ENCODE measurements around the gene MBNL1. TPM values are rescaled to one million over a fixed set of nuclear protein-coding genes. Genes with fewer than 3 reads are reported as not detected.

Gene MBNL1
- total and polyA plus RNA-seq, 2 of the 4 experiments (the other 2 are of a cell fraction): 127 to 664 TPM

GRCh38 chr3:152348436-152349177, 79.9 kb downstream of the MBNL1 start:
- WGBS, 2 experiments (ENCODE audit: extremely low coverage in 2 of 2, insufficient read length in 1 of 2): 100% methylated on average over 1 of the region's 2 CpGs; no CpG with 5 or more reads in 1 of the 2 experiments
- H3K23ac ChIP-seq (ENCODE audit: low read depth, low read length): no peak overlapping the region
- H3K27ac ChIP-seq (ENCODE audit: insufficient read depth, low read length): no peak overlapping the region
- CTCF ChIA-PET: no interaction called here
- peaks cover 32% of the 10 kb centered on the region; the same call in 1 of the 2 replicates for H4K20me1 ChIP-seq (ENCODE audit: insufficient read depth, low read length)
- in situ Hi-C loops (cut with MboI; ENCODE audit: low sequenced_read_pairs) (no loop called here), intact Hi-C loops (cut with micrococcal nuclease) (no loop called here), dilution Hi-C loops (cut with HindIII; ENCODE audit: low sequenced_read_pairs, unreplicated experiment) (no loop called here)
- DNase-seq (peak; percentile 45), ATAC-seq (ENCODE audit: low read depth) (peak; percentile 28)
- H2AK5ac ChIP-seq (ENCODE audit: low read depth, low read length): no peak overlapping the region
- no peak overlapping the region for H3K9ac ChIP-seq (ENCODE audit: low read depth, low read length)
- peaks cover 2% of the 10 kb centered on the region; the same call in 1 of the 2 replicates for H3K36me3 ChIP-seq (ENCODE audit: control insufficient read depth, insufficient read depth, low read length)
- peaks cover 20 to 57% of the 10 kb centered on the region in 2 experiments for H3K79me1 ChIP-seq (ENCODE audit: low read depth in 1 of 2, low read length in 2 of 2)
- no peak overlapping the region for H2BK120ac ChIP-seq (ENCODE audit: low read depth, low read length)
- peaks cover 11% of the 10 kb centered on the region for H3K9me1 ChIP-seq (ENCODE audit: insufficient read depth, low read length)
- no peak overlapping the region for H2BK15ac ChIP-seq (ENCODE audit: low read depth, low read length)
- H2AK9ac ChIP-seq (replicated peaks; ENCODE audit: low read depth, low read length, poor library complexity): no peak overlapping the region
- no peaks in the 10 kb centered on the region for H3K27me3 ChIP-seq (ENCODE audit: control insufficient read depth, insufficient read depth, low read length)
- no peak overlapping the region for H3K4me3 ChIP-seq (ENCODE audit: insufficient read depth, low read depth, low read length)
- H4K8ac ChIP-seq (ENCODE audit: low read depth in 2 of 2, low read length in 2 of 2): no peak overlapping the region
- 0 out of 2 replicates have a peak overlapping the region, but pooled peaks have one; percentile 23 for H3K18ac ChIP-seq (ENCODE audit: low read depth, low read length)
- no peak overlapping the region for H4K91ac ChIP-seq (ENCODE audit: insufficient read depth, low read depth, low read length)
- peaks cover 11% of the 10 kb centered on the region; the same call in 1 of the 2 replicates for H3K4me1 ChIP-seq (ENCODE audit: control insufficient read depth, insufficient read depth, low read length)
- no TSS peak for BruUV-seq (replicated peaks)
- H2BK20ac ChIP-seq (ENCODE audit: low read depth, low read length): no peak overlapping the region
- H3K56ac ChIP-seq (ENCODE audit: extremely low read depth, insufficient read depth, low read length): no peak overlapping the region
- H3K14ac ChIP-seq (replicated peaks; ENCODE audit: low read depth, low read length): no peak overlapping the region; the same call in 1 of the 2 replicates
- H3K4ac ChIP-seq (ENCODE audit: low read depth, low read length): no peak overlapping the region
- no peak overlapping the region for H4K5ac ChIP-seq (ENCODE audit: low read depth, low read length)
- H3K9me3 ChIP-seq (ENCODE audit: control insufficient read depth, insufficient read depth, low read length): no peaks in the 10 kb centered on the region
- POLR2A ChIA-PET (ENCODE audit: unreplicated experiment): interaction anchor here (0.7 kb wide), 1 partner anchor 79 kb away, joined by 3 read pairs; no protein-coding TSS in a partner anchor
- peak overlapping the region; percentile 22; the same call in 1 of the 2 replicates for H3K4me2 ChIP-seq (ENCODE audit: low read depth, low read length)
- no peak overlapping the region for H2AFZ ChIP-seq (replicated peaks; ENCODE audit: low read length, poor library complexity)
- H2BK5ac ChIP-seq (ENCODE audit: low read depth, low read length, poor library complexity, severe bottlenecking): no peak overlapping the region
- TF ChIP-seq SMC3 (IDR thresholded peaks at IDR 0.05; ENCODE audit: low read depth, low read length) (no peak), ELK1 (IDR thresholded peaks at IDR 0.05; ENCODE audit: borderline replicate concordance, low read depth, low read length) (no peak), RAD21 (IDR thresholded peaks at IDR 0.05; ENCODE audit: low read length) (no peak), MAZ (IDR thresholded peaks at IDR 0.05; ENCODE audit: borderline replicate concordance, low read depth, low read length) (no peak), BHLHE40 (IDR thresholded peaks at IDR 0.05; ENCODE audit: low read depth, low read length) (no peak), MXI1 (IDR thresholded peaks at IDR 0.05; ENCODE audit: borderline replicate concordance, low read depth, low read length) (no peak), MAFK (IDR thresholded peaks at IDR 0.05; ENCODE audit: low read depth, low read length) (no peak), RCOR1 (IDR thresholded peaks at IDR 0.05; ENCODE audit: insufficient replicate concordance, low read length) (no peak), POLR2A (IDR thresholded peaks at IDR 0.05; ENCODE audit: low read depth, low read length) (no peak), USF2 (IDR thresholded peaks at IDR 0.05; ENCODE audit: low read depth, low read length) (no peak), CEBPB (IDR thresholded peaks at IDR 0.05; ENCODE audit: low read depth, low read length) (no peak), NFE2L2 (IDR thresholded peaks at IDR 0.05; ENCODE audit: low read depth, low read length) (no peak), RFX5 (IDR thresholded peaks at IDR 0.05; ENCODE audit: low read depth, low read length) (no peak), FOS (IDR thresholded peaks at IDR 0.05; ENCODE audit: low read depth, low read length) (no peak), CHD1 (IDR thresholded peaks at IDR 0.05; ENCODE audit: low read depth, low read length) (no peak)
